Naive thymus-derived CD4-positive, alpha-beta T cell (primary cell): Measurements from ENCODE around the gene OTULINL. TPM values are rescaled to one million over a fixed set of nuclear protein-coding genes. Genes with fewer than 3 reads are reported as not detected.

Experiments
- ATAC-seq: fragments of 150-1000 bp; cut with Tn5 transposase; 2 replicates; pipeline ENCODE4 v1.10.0; 2021; ENCODE audit warnings: mild to moderate bottlenecking, moderate library complexity
- CTCF ChIA-PET: fragments of 350-600 bp; sonication (Branson Sonifier 250); formaldehyde crosslinking; loops from one replicate; lab custom pipeline; 2021; ENCODE audit warnings: antibody characterized with exemption; lab: Charles Lee
- POLR2A ChIA-PET: fragments of 350-600 bp; sonication (Branson Sonifier 250); formaldehyde crosslinking; loops from one replicate; lab custom pipeline; 2021; ENCODE audit warnings: antibody characterized with exemption, inconsistent platforms; lab: Charles Lee
- DNase-seq, 9 donors: peaks; one replicate each; pipeline versions ENCODE4 v3.0.0 to v3.0.0-alpha.2; 2020 to 2022; ENCODE audit warnings: mixed read lengths in 1 of 9
- H3K27ac ChIP-seq: one replicate; pipeline ENCODE4 v1.7.0; 2013; ENCODE audit warnings: mild to moderate bottlenecking, low read depth, low read length, moderate library complexity
- H3K27me3 ChIP-seq, 2 donors: one replicate each; pipeline ENCODE4 v1.7.0; 2013; ENCODE audit warnings: low read length in 2 of 2, mild to moderate bottlenecking in 2 of 2, moderate library complexity in 2 of 2; ENCODE audit not compliant: control insufficient read depth in 2 of 2, insufficient read depth in 2 of 2
- H3K36me3 ChIP-seq, 3 experiments: 1 replicate in 2 of 3; 2 replicates in 1 of 3; pipeline ENCODE4 v1.7.0; 2013; ENCODE audit warnings: low read length in 3 of 3, mild to moderate bottlenecking in 3 of 3, moderate library complexity in 1 of 3; ENCODE audit not compliant: insufficient read depth in 3 of 3, control insufficient read depth in 2 of 3
- H3K4me1 ChIP-seq, 2 donors: one replicate each; pipeline ENCODE4 v1.7.0; 2013; ENCODE audit warnings: low read length in 2 of 2, mild to moderate bottlenecking in 2 of 2, moderate library complexity in 1 of 2; ENCODE audit not compliant: control insufficient read depth in 2 of 2, insufficient read depth in 2 of 2
- H3K4me3 ChIP-seq: 2 replicates; pipeline ENCODE4 v1.7.0; 2013; ENCODE audit warnings: mild to moderate bottlenecking, low read length
- H3K9me3 ChIP-seq, 3 experiments: 1 replicate in 2 of 3; 2 replicates in 1 of 3; pipeline ENCODE4 v1.7.0; 2013; ENCODE audit warnings: low read length in 3 of 3; ENCODE audit not compliant: control insufficient read depth in 2 of 3
- H3K27ac Mint-ChIP-seq, 9 donors: one replicate each; pipeline ENCODE4 v1.8.0; 2020 to 2022; ENCODE audit warnings: mixed read lengths in 9 of 9, mild to moderate bottlenecking in 8 of 9, moderate library complexity in 5 of 9, inconsistent platforms in 2 of 9
- H3K27me3 Mint-ChIP-seq, 5 donors: one replicate each; pipeline ENCODE4 v1.8.0; 2021 to 2022; ENCODE audit warnings: mixed read lengths in 5 of 5, mild to moderate bottlenecking in 1 of 5
- H3K36me3 Mint-ChIP-seq, 5 donors: one replicate each; pipeline ENCODE4 v1.8.0; 2020 to 2022; ENCODE audit warnings: mixed read lengths in 5 of 5, mild to moderate bottlenecking in 3 of 5, inconsistent platforms in 1 of 5
- H3K4me1 Mint-ChIP-seq, 7 donors: one replicate each; pipeline ENCODE4 v1.8.0; 2020 to 2022; ENCODE audit warnings: mixed read lengths in 7 of 7, mild to moderate bottlenecking in 3 of 7, inconsistent platforms in 1 of 7
- H3K4me3 Mint-ChIP-seq, 10 donors: one replicate each; pipeline ENCODE4 v1.8.0; 2020 to 2022; ENCODE audit warnings: mild to moderate bottlenecking in 10 of 10, mixed read lengths in 10 of 10, moderate library complexity in 6 of 10, inconsistent platforms in 2 of 10
- H3K9me3 Mint-ChIP-seq, 11 donors: one replicate each; pipeline ENCODE4 v1.8.0; 2020 to 2022; ENCODE audit warnings: mixed read lengths in 11 of 11, mild to moderate bottlenecking in 4 of 11, inconsistent platforms in 1 of 11, moderate library complexity in 1 of 11
- intact Hi-C, 2 donors: fragments of 100-400 bp; cut with micrococcal nuclease; formaldehyde crosslinking; loops; one replicate each; pipeline ENCODE4 v1.15.1; 2023
- polyA plus RNA-seq, 2 donors: library from polyadenylated mRNA; unstranded; fragments of 300-500 nt; fragmentation: Illumina TruSeq; gene quantifications; one replicate each; pipeline ENCODE4 v1.2.3, GENCODE V29; 2021
- total RNA-seq, 6 experiments: library from RNA in 5 of 6; stranded (reverse) in 5 of 6; gene quantifications; 1 replicate in 5 of 6; 2 replicates in 1 of 6; pipeline ENCODE4 v1.2.3 and lab custom pipeline; 2021 to 2026

Gene OTULINL
- total and polyA plus RNA-seq, 7 experiments from 2014 or later, result 25.7 to 44.7 (median 31.9) TPM

- POLR2A ChIA-PET, result interaction anchor here (2.2 kb wide), 1 partner anchor 16 kb away, joined by 7 read pairs; no protein-coding TSS in a partner anchor
- Mint-ChIP-seq H3K4me1 (peaks cover 55 to 71% (median 64%) of the 10 kb centered on the region in 7 donors), H3K36me3 (peaks cover 0 to 48% (median 25%) of the 10 kb centered on the region in 5 donors), H3K9me3 (peaks cover 0 to 3% (median 0%) of the 10 kb centered on the region in 11 donors), H3K4me3 (no peak overlapping the region), H3K27ac (peak overlapping the region in 4 of 9 donors; percentile 46 to 99 (median 54)), H3K27me3 (no peaks in the 10 kb centered on the region)
- no peaks in the 10 kb centered on the region for H3K9me3 ChIP-seq
- H3K4me3 ChIP-seq, result no peak overlapping the region
- CTCF ChIA-PET, result interaction anchor here (1.4 kb wide), 1 partner anchor 244 kb away, joined by 3 read pairs; no protein-coding TSS in a partner anchor
- ATAC-seq, result peak; percentile 21
- H3K27ac ChIP-seq, result no peak overlapping the region
- no peaks in the 10 kb centered on the region for H3K27me3 ChIP-seq
- intact Hi-C loops, result loop anchor here (5.0 to 10.0 kb wide), 6 partner anchors 36 to 1867 kb away; partner anchors contain the start of gene ZNF622 (in 1 of the 2)
- peaks cover 0 to 17% (median 0%) of the 10 kb centered on the region in 3 experiments for H3K36me3 ChIP-seq
- H3K4me1 ChIP-seq, result peaks cover 42 to 46% of the 10 kb centered on the region in 2 donors
- DNase-seq, result no peak
Measured at GRCh38 chr5:14598225-14598624, 16.6 kb downstream of the OTULINL start.

DNA sequence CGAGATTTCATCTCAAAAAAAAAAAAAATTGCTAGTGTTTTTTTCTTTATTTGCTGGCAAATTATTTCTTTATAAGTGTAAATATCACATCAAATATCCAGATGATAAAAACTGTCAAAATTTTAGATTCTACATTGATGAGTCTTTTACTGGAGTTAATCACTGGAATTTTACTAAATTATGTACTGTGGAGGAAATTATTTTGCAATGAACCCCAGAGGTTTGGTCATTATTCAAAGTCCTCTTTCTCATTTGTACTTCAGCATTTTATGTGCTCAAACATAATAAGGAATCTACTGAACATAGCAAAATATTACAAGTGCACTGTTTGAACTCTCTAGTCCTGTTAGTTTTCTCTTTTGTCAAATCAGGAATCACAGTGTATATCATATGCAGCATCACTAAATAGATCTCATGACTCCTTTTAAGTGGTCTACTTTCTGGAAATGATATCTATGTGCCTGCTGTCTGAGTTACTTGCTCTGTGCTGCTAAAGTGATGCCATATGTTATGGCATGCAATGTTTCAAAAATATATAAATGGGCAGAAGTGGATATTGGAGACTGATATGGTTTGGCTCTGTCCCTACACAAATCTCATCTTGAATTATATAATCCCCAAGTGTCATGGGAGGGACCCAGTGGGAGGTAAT, 18.0 kb downstream of the OTULINL start:
- no peak overlapping the region for H3K27ac ChIP-seq
- H3K27ac Mint-ChIP-seq, result peak overlapping the region in 2 of 9 donors; percentile 1 to 11
- ChIA-PET POLR2A (interaction anchor here (2.2 kb wide), 1 partner anchor 17 kb away, joined by 7 read pairs; no protein-coding TSS in a partner anchor), CTCF (interaction anchor here (1.4 kb wide), 1 partner anchor 245 kb away, joined by 3 read pairs; no protein-coding TSS in a partner anchor)
- no peaks in the 10 kb centered on the region for H3K27me3 ChIP-seq
- no peak overlapping the region for H3K4me3 ChIP-seq
- peaks cover 42 to 57% (median 52%) of the 10 kb centered on the region in 7 donors for H3K4me1 Mint-ChIP-seq
- peaks cover 0 to 55% (median 30%) of the 10 kb centered on the region in 5 donors for H3K36me3 Mint-ChIP-seq
- H3K27me3 Mint-ChIP-seq, result no peaks in the 10 kb centered on the region
- H3K4me3 Mint-ChIP-seq, result peak overlapping the region in 1 of 10 donors; percentile 35
- no peak for ATAC-seq
- DNase-seq, result no peak
- H3K9me3 ChIP-seq, result no peaks in the 10 kb centered on the region
- H3K9me3 Mint-ChIP-seq, result peaks cover 0 to 3% (median 0%) of the 10 kb centered on the region in 11 donors
- H3K36me3 ChIP-seq, result peaks cover 0 to 24% (median 0%) of the 10 kb centered on the region in 3 experiments
- intact Hi-C loops, result loop anchor here (5.0 to 10.0 kb wide), 6 partner anchors 37 to 1865 kb away; partner anchors contain the start of gene ZNF622 (in 1 of the 2)
- H3K4me1 ChIP-seq, result peaks cover 28 to 32% of the 10 kb centered on the region in 2 donors

DNA sequence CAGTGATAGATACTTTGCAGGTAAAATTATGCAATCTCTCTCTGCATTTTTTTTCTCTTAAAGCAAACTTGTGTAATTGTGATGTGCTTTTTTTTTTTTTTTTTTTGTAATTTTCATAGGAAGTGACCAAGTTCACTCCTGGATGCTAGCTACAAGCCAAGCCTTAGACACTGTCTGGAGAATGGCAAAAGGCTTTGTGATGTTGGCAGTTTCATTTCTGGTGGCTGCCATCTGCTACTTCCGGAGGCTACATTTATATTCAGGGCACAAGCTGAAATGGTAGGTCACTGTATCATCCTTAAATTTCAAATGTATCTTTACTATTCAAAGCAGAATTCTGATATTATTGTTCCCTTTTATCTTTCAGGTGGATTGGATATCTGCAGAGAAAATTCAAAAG, 19.3 kb downstream of the OTULINL start:
- ATAC-seq (no peak), DNase-seq (no peak)
- peaks cover 5 to 61% (median 37%) of the 10 kb centered on the region in 5 donors for H3K36me3 Mint-ChIP-seq
- Histone ChIP-seq H3K4me3 (no peak overlapping the region), H3K27ac (no peak overlapping the region), H3K9me3 (no peaks in the 10 kb centered on the region), H3K36me3 (peaks cover 0 to 29% (median 0%) of the 10 kb centered on the region in 3 experiments), H3K27me3 (no peaks in the 10 kb centered on the region), H3K4me1 (peaks cover 16 to 22% of the 10 kb centered on the region in 2 donors)
- intact Hi-C loops, result no loop called here
- peaks cover 0 to 6% (median 0%) of the 10 kb centered on the region in 11 donors for H3K9me3 Mint-ChIP-seq
- peaks cover 30 to 50% (median 39%) of the 10 kb centered on the region in 7 donors for H3K4me1 Mint-ChIP-seq
- H3K27ac Mint-ChIP-seq, result no peak overlapping the region
- H3K27me3 Mint-ChIP-seq, result no peaks in the 10 kb centered on the region
- H3K4me3 Mint-ChIP-seq, result no peak overlapping the region
- ChIA-PET CTCF (no interaction called here), POLR2A (interaction anchor here (0.6 kb wide), 1 partner anchor 139 kb away, joined by 5 read pairs; no protein-coding TSS in a partner anchor)

DNA sequence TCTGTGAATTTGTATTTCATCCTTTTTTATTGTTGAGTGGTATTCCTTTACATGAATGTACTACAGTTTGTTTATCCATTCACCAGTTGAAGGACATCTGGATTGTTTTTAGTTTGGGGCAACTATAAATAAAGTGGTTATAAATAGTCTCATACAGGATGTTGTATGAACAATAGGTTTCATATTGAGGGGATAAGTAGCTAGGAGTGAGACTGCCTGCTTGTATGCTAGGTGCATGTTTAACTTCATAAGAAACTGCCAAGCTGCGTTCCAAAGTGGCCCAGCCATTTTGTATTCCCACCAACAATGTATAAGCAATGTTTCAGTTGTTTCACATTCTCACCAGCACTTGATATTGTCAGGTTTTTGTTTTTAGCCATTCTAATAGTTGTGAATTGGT, 21.5 kb downstream of the OTULINL start:
- peak overlapping the region in 1 of 9 donors; percentile 63 for H3K27ac Mint-ChIP-seq
- Histone ChIP-seq H3K9me3 (no peaks in the 10 kb centered on the region), H3K4me1 (peaks cover 0 to 4% of the 10 kb centered on the region in 2 donors), H3K36me3 (peaks cover 0 to 46% (median 0%) of the 10 kb centered on the region in 3 experiments), H3K4me3 (no peak overlapping the region), H3K27me3 (no peaks in the 10 kb centered on the region), H3K27ac (no peak overlapping the region)
- intact Hi-C loops, result no loop called here
- DNase-seq (no peak), ATAC-seq (no peak)
- no peak overlapping the region for H3K4me3 Mint-ChIP-seq
- H3K27me3 Mint-ChIP-seq, result no peaks in the 10 kb centered on the region
- ChIA-PET POLR2A (no interaction called here), CTCF (no interaction called here)
- H3K4me1 Mint-ChIP-seq, result peaks cover 14 to 36% (median 18%) of the 10 kb centered on the region in 7 donors
- peaks cover 0 to 8% (median 0%) of the 10 kb centered on the region in 11 donors for H3K9me3 Mint-ChIP-seq
- peaks cover 6 to 64% (median 49%) of the 10 kb centered on the region in 5 donors for H3K36me3 Mint-ChIP-seq

DNA sequence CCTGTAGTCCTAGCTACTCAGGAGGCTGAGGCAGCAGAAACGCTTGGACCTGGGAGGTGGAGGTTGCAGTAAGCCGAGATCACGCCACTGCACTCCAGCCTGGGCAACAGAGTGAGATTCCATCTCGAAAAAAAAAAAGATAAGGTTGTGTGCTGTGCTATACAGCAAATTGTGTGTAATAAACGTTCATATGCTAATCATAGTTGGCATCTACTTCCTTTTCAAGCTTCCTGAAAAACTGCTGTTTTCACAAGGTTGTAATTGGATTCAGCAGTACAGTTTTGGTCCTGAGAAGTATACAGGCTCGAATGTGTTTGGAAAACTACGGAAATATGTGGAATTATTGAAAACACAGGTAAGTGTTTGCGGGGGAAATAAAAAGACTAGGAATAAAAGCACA, 25.5 kb downstream of the OTULINL start:
- no peaks in the 10 kb centered on the region for H3K27me3 ChIP-seq
- no peak overlapping the region for H3K4me3 Mint-ChIP-seq
- no peaks in the 10 kb centered on the region for H3K27me3 Mint-ChIP-seq
- H3K36me3 Mint-ChIP-seq, result peaks cover 18 to 76% (median 58%) of the 10 kb centered on the region in 5 donors
- no peak overlapping the region for H3K4me3 ChIP-seq
- POLR2A ChIA-PET, result no interaction called here
- H3K4me1 ChIP-seq, result no peaks in the 10 kb centered on the region
- ATAC-seq (no peak), DNase-seq (no peak)
- H3K27ac ChIP-seq, result no peak overlapping the region
- intact Hi-C loops, result no loop called here
- peaks cover 0 to 5% (median 0%) of the 10 kb centered on the region in 11 donors for H3K9me3 Mint-ChIP-seq
- CTCF ChIA-PET, result no interaction called here
- no peak overlapping the region for H3K27ac Mint-ChIP-seq
- H3K9me3 ChIP-seq, result no peaks in the 10 kb centered on the region
- H3K4me1 Mint-ChIP-seq, result peaks cover 0 to 21% (median 7%) of the 10 kb centered on the region in 7 donors
- peaks cover 0 to 59% (median 6%) of the 10 kb centered on the region in 3 experiments for H3K36me3 ChIP-seq

DNA sequence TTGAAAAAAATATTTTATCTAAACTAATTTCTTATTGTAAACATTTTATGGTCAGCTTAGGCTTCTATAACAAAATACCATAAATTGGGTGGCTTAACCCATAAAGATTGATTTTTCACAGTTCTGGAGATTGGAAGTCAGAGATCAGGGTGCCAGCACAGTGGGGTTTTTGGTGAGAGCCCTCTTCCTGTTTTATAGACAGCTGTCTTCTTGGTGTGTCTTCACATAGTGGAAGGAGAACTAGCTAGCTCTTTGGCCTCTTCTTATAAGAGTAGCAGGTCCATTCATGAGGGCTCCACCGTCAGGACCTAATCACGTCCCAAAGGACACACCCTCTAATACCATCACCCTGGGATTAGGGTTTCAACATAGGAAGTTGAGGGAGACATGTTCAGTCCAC, 26.6 kb downstream of the OTULINL start:
- Histone ChIP-seq H3K36me3 (peaks cover 0 to 51% (median 6%) of the 10 kb centered on the region in 3 experiments), H3K27ac (no peak overlapping the region), H3K4me1 (no peaks in the 10 kb centered on the region), H3K27me3 (no peaks in the 10 kb centered on the region), H3K9me3 (no peaks in the 10 kb centered on the region), H3K4me3 (no peak overlapping the region)
- Mint-ChIP-seq H3K4me3 (no peak overlapping the region), H3K36me3 (peaks cover 18 to 71% (median 52%) of the 10 kb centered on the region in 5 donors), H3K27ac (peak overlapping the region in 3 of 9 donors; percentile 12 to 48 (median 47)), H3K27me3 (no peaks in the 10 kb centered on the region), H3K4me1 (peaks cover 0 to 13% (median 7%) of the 10 kb centered on the region in 7 donors), H3K9me3 (peaks cover 0 to 5% (median 0%) of the 10 kb centered on the region in 11 donors)
- intact Hi-C loops, result no loop called here
- ChIA-PET CTCF (interaction anchor here (1.4 kb wide), 1 partner anchor 244 kb away, joined by 3 read pairs; no protein-coding TSS in a partner anchor), POLR2A (no interaction called here)
- no peak for ATAC-seq
- DNase-seq, result no peak
